ENCODE data around the gene ZC3H13.
A peak's percentile ranks its signal among the peaks of the same experiment; 100 is the strongest.

ZC3H13 gene, protein sequence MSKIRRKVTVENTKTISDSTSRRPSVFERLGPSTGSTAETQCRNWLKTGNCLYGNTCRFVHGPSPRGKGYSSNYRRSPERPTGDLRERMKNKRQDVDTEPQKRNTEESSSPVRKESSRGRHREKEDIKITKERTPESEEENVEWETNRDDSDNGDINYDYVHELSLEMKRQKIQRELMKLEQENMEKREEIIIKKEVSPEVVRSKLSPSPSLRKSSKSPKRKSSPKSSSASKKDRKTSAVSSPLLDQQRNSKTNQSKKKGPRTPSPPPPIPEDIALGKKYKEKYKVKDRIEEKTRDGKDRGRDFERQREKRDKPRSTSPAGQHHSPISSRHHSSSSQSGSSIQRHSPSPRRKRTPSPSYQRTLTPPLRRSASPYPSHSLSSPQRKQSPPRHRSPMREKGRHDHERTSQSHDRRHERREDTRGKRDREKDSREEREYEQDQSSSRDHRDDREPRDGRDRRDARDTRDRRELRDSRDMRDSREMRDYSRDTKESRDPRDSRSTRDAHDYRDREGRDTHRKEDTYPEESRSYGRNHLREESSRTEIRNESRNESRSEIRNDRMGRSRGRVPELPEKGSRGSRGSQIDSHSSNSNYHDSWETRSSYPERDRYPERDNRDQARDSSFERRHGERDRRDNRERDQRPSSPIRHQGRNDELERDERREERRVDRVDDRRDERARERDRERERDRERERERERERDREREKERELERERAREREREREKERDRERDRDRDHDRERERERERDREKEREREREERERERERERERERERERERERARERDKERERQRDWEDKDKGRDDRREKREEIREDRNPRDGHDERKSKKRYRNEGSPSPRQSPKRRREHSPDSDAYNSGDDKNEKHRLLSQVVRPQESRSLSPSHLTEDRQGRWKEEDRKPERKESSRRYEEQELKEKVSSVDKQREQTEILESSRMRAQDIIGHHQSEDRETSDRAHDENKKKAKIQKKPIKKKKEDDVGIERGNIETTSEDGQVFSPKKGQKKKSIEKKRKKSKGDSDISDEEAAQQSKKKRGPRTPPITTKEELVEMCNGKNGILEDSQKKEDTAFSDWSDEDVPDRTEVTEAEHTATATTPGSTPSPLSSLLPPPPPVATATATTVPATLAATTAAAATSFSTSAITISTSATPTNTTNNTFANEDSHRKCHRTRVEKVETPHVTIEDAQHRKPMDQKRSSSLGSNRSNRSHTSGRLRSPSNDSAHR (N-terminal part only)

DNA sequence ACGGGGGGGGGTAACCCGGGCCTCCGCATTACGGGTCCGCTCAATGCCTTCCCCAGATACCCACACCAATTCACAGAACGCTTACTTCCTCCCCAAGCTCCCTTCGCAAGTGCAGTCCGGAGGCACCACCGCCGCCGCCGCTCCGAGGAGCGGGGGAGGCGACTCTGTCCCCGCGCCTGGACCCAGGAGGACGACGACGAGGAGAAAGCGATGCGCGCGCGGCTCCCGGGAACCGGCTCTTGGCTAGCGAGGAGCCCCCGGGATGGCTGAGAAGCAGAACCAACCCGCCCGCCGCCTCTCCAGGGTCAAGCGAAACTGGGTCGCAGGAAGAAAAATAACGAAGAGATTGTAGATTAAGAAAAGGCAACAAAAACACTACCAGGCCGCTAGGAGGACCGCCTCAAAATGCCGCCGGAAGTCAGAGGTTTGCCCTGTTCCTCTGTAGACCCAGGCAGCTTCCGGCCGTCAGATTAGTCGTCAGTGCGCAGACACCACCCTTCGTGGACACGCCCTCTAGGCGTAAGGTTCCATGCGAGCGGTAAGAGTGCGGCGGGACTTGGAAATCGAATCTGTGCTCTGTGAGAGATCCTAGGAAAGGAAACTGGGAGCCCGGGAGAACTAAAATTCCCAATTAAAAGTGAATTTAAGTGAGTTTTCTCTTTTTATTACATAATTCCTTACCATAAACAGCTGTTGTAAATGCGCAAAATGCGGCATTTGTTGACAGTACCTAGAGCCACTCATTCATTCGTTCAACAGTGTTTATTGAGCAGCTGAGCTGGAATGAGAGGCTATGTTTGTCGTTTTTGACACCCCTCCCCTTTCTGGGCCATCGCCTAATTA, at the start of gene ZC3H13:
TSS of gene ZC3H13 (minus strand) at position 428 of the 843 bp plus-strand sequence. CDS start 7,239 bp downstream, outside the sequence.
- peak; percentile 90 to 95 for DNase-seq

DNA sequence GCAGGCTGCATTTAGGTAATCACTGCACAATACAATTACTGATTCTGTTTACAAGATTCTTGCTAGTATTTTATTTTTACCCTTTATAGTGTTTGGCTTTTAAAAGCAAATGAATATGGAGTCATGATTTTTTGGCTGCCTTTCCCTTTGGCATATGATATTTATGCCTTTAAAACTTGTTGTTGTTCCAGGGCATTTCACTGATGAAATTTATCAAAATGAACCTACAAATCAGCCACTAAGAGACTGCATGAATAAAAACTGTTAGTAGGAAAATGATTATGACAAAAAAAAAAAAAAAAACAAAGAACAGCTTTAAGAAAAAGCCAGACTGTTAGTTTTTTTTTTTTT, 49.7 kb upstream of the ZC3H13 start:
- no peak for DNase-seq

DNA sequence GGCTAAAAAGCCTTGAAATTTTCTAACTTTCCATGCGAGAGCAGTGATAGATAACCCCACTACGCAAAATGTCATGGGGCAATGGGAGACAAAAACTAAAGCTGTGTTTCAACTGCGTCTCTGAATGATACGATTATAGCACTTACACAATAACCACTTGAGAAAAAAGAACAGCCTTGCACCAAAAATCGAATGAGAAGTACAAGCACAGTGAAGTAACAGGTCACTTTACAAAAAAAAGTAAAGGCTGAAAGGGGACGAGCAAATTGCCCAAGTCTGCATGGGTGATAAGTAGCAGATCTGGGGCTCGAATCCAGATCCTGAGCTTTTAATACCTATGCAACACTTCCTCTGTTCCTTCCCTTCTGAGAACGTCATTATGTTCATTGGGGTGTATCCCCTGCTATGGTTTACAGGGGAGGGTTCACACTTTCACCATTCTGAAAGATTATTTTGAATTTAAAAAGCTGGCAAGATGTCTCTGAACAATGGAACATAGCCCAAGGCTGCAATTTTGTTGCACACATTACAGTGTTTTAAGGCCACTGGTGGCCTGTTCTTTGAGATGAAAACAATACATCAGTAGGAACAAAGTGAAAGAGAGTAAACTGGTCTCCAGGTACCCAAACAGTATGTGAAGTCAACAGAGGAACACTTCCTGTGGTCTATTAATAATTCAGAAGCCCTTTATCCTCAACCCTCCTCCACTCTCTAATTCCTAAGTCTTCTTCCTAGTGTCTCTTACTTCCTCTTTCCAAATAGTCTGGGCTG, 49.1 kb upstream of the ZC3H13 start:
- DNase-seq: no peak

DNA sequence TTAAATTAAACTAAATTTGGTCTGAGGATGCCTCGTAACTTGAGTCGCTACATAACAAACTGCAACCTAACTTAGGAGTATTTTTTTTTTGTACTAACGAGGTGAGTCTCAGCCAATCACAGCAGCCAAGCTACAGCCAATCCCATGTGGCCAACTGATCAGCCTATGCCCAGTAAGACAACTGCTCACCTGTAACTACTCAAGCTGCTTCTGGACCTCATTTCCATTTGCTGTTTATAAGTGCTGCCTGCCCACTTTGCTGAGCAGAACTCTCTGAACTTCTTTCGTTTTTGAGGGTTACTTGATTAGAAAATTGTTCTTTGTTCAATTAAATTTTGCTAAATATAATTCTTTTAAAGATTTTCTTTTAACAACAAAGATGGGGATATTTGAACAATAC, 48.5 kb upstream of the ZC3H13 start:
- DNase-seq: no peak

DNA sequence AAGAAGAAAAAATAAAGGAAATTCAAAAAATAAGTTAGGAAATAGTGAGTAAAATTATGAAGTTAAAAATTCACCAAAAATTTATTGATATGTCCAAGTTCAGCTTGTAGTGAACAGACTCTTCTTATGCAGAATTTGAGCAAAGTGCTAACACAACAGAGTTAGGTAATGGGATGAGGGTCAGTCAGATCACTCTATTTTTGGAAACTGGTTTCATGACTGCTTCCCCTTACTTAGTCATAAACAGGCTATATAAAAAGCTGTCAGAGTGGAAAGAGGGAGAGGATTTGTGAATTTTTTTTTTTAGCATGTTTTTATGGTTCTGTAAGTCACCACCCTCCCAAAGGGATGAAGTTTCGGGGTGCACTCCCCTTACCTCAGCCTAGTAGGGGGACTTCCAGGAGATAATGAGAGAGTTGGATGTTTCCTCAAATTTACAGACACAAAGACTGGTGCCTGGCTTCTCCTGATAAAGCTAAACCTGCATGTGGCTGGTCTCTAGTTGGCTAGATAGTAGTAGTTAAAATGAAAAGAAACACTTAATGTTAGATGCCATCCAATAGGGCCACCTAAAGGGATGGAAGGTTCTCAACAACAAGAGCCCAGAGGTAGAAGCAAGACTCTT, 47.8 kb upstream of the ZC3H13 start:
- no peak for DNase-seq

DNA sequence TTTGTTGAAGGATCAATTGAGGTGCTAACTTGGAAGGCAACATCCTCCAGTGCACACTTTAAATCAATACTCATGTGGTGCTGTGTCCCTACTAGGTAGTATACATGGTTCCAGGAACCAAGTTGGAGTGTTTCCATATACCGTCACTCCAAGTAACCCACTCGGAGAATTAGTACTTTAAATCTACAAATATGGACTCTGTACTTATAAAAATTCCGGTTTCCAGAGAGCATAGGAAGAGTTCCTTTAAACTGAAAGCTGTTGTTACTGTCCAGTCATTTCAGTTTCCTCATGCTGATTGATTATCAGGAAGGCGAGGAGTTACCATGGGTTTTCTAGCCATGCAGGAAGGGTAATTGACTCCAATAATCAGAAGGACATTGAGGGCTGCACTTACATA, 45.1 kb upstream of the ZC3H13 start:
- DNase-seq: no peak

DNA sequence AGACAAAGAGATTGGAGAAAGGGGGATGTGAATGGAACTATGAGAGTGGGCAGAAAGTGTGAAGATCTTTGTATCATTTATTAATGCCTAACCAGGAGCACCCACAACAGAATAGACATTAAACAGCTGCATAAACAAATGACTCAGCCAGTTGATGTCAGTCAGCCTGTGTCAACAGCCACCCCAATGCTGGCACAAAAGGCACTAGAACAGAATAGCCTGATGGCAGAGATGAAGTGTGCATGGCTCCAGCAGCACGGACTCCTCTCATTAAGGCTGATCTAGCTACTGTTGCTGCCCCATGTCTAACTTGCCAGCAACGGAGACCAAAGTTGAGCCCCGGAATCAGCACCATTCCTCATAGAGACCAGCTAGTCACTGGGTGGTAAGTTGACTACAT, 44.5 kb upstream of the ZC3H13 start:
- peak; percentile 30 to 61 for DNase-seq

DNA sequence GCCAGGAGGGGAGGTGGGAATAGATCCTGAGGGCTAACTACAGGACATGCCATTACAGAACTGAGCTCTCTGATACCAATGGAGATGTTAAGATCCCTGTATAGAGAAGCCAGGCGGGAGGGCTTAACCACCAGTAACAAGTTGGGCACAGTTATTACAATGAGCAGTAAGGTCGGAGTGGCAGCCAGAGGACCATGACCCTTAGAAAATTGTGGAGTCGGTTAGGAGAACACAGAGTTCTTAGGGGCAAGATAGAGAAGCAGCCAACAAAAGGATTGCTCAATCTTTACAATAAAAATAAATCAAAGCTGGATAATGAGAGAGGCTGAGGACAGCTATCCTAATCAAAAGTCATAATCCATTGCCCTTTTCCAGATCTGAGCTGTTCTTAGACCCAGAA, 41.9 kb upstream of the ZC3H13 start:
- no peak for DNase-seq

DNA sequence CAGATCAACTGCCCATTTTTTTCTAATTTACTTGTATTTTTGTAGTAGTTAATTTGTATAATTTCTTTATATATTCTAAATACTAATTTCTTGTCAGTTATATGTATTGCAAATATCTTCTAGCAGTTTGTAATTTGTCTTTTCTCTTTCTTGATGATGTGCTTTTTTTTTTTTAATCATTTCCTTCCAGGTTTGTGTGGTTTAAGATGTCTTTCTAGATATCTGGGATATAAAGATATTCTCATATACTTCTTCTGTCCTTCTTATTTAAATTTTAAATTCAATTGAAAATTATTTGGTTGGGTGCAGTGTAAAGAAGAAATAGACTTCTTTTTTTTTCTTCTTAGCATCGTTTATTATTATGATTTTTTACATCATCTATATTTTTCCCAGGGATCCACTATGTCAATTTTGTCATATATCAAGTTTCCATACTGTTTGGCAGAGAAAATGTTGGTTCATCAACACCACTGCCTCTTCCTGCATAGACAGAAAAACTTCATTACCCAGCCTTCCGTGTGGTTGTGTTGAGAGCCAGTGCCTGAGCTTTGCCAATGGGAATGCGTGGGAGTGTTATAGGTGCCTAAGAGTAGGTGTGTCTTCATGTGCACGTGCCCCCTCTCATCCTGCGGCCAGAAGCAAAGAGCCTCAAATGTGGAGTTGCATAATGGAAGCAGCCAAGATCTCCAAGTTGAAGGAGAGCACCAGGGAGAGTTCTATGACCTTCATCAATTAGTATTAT, 36.4 kb upstream of the ZC3H13 start:
- DNase-seq: no peak

DNA sequence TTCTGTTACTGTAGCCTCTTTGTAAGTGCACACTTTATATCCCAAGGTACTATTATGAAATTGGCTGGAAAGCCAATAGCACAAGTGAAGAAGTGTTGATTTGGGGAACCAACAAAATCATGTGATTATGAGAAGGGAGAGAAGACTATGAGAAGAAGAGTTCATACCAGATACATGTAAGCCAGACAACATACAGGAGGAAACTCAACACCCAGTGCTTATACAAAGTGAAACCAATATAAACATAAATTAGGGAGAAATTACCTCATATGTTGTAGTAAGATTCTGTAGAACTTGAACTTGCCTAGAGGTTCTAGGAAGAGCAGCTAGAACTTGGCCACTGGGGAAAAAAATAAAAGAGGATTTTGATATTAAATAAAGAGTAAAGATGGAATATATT, 34.9 kb upstream of the ZC3H13 start:
- no peak for DNase-seq

DNA sequence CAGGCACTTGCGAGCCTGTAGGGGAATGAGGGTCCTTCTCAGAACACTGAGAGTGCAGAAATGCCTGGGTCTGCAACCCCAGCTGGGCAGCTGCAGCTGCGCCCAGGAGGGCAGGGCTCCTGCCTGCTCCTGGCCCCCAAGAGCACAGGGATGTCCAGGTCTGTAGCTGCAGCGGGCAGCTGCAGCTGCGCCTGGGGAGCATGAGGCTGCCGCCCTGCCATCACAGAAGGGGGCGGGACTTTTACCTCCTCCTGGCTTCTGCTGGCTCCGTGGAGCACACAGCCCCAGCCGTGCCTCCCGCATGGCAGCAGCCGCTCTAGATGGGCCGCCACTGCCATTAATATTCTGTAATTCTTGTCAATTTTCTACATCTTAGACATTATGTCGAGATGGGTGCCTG, 34.4 kb upstream of the ZC3H13 start:
- no peak for DNase-seq

DNA sequence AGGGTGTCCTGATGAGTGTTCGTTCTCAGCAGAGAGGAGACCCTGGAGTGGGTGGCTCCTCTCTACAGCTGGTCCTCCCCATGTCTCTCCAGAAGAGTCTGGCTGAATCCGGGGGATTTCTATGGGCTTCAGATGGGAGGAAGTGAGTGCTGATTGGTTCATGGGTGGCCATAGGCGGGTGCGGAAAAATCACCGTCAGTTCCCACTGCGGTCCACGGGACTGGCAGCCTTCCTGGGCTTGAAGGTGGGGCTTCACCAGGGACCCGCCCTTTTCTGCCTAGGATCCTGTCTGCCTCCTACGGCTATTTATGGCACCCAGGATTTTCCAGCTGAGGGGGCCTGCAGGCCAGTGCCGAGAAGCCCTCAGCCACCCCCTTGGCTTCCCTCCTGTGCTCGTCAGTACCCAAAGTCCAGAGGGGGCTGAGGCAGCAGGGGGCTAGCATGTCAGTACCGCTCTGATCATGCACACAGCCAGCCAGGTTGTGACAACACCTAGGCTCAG, 33.9 kb upstream of the ZC3H13 start:
- DNase-seq: no peak

DNA sequence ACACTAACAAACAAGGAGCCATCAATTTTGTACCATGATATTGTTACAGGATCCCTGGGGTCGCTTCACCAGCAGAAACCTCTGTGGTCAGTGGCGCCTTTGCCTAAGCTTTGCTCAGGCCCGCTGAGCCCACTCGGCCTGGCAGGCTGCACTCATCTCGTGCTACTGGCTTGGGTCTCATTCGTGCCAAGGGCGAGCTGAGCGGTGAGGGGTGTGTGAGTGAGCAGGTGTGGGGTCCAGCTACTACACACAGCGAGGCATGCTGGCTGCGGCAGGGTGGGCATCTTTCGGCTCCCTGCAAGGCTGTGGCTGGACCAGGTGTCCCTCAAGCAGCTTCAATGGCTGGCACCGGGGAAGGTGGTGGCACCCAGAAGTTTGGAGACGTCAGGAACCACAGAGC, 33.2 kb upstream of the ZC3H13 start:
- no peak for DNase-seq

DNA sequence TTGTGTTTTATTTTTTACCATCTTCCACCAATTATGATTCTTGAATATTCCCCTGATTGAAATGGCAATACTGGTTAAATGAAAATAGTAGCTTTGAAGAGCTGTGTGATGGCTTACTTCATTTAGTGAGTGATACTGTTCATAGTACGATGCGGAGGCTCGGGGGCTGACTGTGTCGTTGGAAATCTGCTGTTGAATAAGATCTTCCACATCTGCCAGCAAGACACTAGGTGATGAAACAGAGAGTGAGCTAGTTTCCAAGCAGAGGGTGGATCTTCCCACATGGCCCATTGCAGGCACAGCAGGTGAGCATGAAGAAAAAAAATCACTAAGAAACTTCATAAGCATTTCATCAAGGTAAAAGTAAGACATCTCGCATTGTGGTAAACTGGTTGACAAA, 29.8 kb upstream of the ZC3H13 start:
- no peak for DNase-seq

DNA sequence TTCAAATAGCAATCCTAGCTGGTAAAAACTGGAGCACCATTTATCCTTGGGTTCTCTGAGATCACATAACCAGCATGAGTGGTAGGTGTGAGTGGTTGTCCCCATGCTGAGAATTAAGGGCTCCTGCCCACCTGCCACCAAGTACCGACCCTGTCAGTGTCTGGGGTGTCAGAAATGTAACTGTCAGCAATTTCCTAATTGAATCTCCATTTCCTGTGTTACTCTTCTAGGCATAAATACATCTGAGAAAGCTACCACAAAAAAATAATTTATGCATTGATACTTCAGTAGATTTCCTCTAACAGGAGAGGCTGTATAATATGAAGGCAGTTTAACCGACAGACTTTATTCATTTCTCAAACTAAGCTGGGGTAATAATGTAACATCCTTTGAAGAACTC, 27.2 kb upstream of the ZC3H13 start:
- no peak for DNase-seq

DNA sequence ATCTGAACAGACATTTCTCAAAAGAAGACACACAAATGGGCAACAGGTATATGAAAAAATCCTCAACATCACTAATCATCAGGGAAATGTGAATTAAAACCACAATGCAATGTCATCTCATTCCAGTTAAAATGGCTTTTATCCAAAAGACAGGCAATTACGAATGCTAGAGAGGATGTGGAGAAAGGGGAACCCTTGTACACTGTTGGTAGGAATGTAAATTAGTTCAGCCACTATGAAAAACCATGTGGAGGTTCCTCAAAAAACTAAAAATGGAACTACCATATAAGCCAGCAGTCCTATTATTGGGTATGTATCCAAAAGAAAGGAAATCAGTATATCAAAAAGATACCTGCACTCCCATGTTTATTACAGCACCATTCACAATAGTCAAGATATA, 24.7 kb upstream of the ZC3H13 start:
- DNase-seq: no peak

DNA sequence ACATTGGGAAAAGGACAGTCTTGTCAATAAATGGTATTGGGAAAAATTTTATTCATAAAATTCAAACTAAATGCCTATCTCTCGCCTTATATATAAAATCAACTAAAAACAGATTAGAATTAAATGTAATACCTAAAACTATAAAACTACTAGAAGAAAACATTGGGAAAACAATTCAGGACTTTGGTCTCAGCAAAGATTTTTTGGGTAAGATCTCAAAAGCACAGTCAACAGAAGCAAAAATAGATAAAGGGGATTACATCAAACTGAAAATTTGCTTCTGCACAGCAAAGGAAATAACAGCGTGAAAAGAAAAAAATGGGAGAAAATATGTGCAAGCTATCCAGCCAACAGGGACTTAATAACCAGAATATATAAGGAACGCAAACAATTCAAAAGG, 24.3 kb upstream of the ZC3H13 start:
- DNase-seq: no peak

DNA sequence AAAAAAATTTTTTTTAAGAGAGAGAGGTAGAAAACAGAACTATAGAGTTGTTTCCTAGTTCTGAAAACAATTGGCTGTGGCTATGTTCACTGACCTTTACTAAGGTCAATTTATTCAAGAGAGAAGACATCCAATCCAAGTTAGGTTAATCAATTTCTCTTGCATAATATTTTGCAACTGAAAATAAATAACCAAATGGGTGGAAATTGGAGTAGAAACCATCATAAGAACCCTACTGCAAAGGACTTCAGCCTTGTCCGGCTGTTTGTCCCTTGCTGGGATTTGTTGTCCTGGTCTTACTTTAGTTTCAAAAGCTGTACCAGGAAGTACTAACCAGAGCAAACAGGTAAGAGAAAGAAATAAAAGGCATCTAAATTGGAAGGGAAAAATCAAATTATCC, 23.3 kb upstream of the ZC3H13 start:
- DNase-seq: no peak

DNA sequence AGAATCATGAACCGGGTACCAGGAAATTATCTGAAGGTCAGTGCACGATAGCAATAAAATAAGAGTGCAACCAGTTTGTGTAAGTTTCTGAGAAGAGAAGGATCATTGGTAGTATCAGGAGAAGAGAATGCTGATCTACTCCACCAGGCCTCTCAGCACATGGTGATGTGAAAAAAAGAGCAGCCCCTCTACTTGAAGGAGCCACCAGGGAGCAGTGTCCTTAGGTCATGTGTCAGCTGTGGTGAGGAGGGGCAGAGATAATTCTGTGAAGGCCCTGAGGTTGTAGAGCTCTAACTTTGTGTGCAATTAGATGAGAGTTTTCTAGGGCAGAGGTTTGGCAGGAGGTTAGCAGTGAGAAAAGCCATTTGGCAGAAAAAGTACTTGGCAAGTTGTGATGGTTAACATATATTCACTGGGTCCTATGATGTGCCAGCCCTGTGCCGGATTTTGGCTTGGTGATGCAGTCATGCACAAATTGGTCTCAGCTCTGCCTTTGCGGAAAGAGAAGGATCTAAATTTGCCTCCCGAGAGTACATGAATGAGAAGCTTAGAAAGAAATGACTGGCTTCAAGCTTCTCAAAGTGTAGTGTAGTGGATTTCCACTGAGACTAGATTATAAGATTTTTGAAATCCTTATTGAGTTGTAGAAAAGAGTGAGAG, 19.2 kb upstream of the ZC3H13 start:
- no peak for DNase-seq

DNA sequence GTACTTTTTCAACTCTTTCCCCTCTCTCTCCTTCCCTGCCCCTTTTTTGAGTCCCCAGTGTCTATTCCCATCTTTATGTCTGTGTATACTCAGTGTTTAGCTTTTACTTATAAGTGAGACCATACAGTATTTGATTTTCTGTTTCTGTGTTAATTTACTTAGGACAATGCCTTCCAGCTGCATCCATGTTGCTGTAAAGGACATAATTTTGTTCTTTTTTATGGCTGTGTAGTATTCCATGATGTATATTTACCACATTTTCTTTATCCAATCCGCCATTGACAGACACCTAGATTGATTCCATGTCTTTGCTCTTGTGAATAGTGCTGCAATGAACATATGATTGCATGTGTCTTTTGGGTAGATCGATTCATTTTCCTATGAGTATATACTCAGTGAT, 10.7 kb upstream of the ZC3H13 start:
- no peak for DNase-seq
